Measurements from ENCODE around the gene PCDHA1.

- TF ChIP-seq, protein P1, sequence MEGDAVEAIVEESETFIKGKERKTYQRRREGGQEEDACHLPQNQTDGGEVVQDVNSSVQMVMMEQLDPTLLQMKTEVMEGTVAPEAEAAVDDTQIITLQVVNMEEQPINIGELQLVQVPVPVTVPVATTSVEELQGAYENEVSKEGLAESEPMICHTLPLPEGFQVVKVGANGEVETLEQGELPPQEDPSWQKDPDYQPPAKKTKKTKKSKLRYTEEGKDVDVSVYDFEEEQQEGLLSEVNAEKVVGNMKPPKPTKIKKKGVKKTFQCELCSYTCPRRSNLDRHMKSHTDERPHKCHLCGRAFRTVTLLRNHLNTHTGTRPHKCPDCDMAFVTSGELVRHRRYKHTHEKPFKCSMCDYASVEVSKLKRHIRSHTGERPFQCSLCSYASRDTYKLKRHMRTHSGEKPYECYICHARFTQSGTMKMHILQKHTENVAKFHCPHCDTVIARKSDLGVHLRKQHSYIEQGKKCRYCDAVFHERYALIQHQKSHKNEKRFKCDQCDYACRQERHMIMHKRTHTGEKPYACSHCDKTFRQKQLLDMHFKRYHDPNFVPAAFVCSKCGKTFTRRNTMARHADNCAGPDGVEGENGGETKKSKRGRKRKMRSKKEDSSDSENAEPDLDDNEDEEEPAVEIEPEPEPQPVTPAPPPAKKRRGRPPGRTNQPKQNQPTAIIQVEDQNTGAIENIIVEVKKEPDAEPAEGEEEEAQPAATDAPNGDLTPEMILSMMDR (IDR thresholded peaks at IDR 0.05; ENCODE audit: extremely low read depth in 1 of 2, insufficient read depth in 1 of 2, low read depth in 1 of 2, low read length in 2 of 2) = peak in 1 of 2 donors; percentile 47
- no peak for TF ChIP-seq EZH2 (IDR thresholded peaks at IDR 0.05; ENCODE audit: borderline replicate concordance, low read depth, low read length, severe bottlenecking)
- TF ChIP-seq FOS (IDR thresholded peaks at IDR 0.05; ENCODE audit: borderline replicate concordance, insufficient read depth, low read length) = no peak
- no peak for TF ChIP-seq POLR2AphosphoS5 (IDR thresholded peaks at IDR 0.05; ENCODE audit: insufficient read depth, low read depth, low read length)
Measured at GRCh38 chr5:141040093-141040770, 254.3 kb downstream of the PCDHA1 start.
